LNCAP (cell line): ENCODE data around the gene GPR137.
A peak's percentile ranks its signal among the peaks of the same experiment; 100 is the strongest.

Experiments
- CTCF ChIP-seq: fragments of 450-650 bp; IDR thresholded peaks from 2 replicates; pipeline ENCODE4 v1.5.1; 2017; ENCODE audit warnings: mild to moderate bottlenecking

GPR137 gene

GRCh38 chr11:64298966-64299846 is 13.6 kb downstream of the GPR137 start:
- TF ChIP-seq CTCF = no peak

GRCh38 chr11:64299847-64300648 is 14.4 kb downstream of the GPR137 start, which contains the start of gene CATSPERZ:
CATSPERZ (plus strand) TSS chr11:64300358; CDS start chr11:64300411, 53 bp downstream.
- TF ChIP-seq CTCF = no peak

- no peak for TF ChIP-seq CTCF
Measured at GRCh38 chr11:64303109-64304031, 17.7 kb downstream of the GPR137 start.

- TF ChIP-seq CTCF = no peak
Measured at GRCh38 chr11:64304032-64304315, 18.3 kb downstream of the GPR137 start.

GRCh38 chr11:64304316-64305072 is 18.8 kb downstream of the GPR137 start:
- peak; percentile 87 for TF ChIP-seq CTCF

- no peak for TF ChIP-seq CTCF
Measured at GRCh38 chr11:64305075-64305690, 19.5 kb downstream of the GPR137 start, which contains the start of gene ESRRA. ESRRA (plus strand) TSS chr11:64305524; CDS start chr11:64307180, 1,656 bp downstream.
